Limb (tissue), 2 donors: Measurements from ENCODE around the gene SH3RF3.

Source experiments
- DNase-seq, 2 donors: peaks; one replicate each; pipeline ENCODE4 v3.0.0-alpha.2; 2016; ENCODE audit errors: extremely low spot score in 2 of 2

The SH3RF3 gene

DNA sequence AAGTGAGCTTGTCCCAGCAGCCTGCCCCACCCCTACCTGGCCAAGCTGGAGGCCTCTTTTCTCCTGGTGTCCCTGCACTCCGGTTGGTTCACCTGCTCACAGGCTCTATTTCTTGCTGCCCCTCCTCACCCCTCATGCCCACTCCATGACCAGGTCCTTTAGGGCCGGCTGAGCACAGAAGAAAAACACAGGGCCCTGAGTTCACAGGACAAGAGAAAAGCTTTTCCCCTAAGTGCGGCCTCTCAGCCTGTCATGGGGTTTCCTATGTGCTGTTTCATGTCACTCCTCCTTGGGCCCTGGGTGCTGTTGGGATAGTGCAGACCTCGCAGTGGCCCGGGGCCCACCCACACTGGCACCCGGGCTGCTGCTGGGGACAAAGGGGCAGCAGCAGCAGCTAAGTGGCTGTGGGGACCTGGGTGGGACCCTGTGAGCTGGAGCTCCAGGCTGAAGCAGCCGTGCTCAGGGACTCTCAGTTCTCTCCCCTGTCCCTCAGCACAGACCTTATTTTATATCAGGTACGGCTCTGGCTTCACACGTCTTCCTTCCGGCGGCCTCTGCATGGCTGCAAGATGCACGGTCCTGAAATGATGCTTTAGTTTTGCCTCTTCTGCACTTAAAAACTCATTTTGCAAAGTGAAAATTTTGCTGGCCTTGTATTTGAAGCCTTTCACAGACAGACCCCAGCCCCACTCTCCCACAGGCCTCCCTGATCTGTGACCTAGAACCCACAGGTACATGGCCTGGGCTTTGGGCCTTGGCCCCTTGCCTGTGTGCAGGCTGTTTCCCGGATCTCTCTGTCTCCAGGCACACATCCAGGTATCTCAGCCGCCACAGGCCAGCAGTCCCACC is 71.8 kb downstream of the SH3RF3 start:
- no peak for DNase-seq

DNA sequence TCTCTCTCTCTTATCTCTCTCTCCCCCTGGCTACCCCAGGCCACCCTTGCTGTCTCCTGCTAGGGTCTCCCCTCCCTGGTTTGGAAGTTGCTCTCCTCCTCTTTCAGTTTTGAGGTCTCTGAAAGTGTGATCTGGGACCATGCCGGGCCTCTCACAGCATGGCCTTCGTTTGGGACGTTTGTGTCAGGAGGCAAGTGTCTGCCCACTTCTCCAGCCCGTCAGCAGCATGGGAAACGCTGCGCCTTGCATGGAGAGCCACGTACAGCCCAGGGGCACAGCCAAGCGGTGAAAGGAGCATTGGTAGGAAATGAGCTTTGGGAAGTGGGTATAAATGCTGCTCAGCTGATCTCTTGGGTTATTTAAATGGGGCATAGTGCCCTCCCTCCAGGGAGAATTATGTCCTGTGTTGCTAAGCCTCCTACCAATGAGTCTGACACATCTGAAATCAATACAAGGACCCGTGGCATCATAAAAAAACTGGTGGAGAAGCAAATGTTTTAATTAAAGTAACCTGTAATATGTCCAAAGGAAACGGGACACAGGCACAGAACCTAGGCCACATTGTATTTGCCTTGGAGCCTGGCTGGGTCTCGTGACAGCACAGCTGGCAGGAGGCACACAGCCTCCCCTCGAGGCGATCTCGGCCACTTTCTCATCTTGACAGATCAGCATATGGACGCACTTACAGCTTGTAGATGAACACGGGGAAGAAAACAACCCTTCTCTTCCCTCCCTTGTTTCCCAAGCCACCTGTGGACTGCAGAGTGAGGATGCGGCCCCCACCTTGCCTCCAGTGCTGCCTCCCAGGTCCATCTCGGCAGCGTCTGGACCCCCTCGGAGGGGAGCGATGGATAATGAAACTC is 72.7 kb downstream of the SH3RF3 start:
- DNase-seq = no peak

DNA sequence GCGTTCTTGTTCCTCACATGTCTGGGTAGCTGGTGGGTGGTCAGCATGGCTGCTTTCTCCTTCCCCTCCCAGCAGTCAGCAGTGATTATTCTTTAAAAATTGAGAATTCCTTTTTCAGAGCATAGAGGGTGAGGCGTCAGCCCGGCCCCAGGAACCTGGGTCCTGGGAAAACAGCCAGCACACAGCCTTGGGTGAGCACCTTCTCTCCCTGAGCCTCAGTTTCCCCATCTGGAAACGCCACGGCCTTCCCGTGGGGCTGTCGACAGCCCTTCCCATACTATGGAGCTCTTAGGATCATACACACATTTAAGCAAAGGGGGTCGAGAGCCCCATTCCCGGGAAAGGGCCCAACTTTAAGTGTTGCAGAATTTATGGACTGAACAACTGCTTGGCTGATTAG is 73.5 kb downstream of the SH3RF3 start:
- peak in 1 of 2 donors; percentile 21 for DNase-seq

DNA sequence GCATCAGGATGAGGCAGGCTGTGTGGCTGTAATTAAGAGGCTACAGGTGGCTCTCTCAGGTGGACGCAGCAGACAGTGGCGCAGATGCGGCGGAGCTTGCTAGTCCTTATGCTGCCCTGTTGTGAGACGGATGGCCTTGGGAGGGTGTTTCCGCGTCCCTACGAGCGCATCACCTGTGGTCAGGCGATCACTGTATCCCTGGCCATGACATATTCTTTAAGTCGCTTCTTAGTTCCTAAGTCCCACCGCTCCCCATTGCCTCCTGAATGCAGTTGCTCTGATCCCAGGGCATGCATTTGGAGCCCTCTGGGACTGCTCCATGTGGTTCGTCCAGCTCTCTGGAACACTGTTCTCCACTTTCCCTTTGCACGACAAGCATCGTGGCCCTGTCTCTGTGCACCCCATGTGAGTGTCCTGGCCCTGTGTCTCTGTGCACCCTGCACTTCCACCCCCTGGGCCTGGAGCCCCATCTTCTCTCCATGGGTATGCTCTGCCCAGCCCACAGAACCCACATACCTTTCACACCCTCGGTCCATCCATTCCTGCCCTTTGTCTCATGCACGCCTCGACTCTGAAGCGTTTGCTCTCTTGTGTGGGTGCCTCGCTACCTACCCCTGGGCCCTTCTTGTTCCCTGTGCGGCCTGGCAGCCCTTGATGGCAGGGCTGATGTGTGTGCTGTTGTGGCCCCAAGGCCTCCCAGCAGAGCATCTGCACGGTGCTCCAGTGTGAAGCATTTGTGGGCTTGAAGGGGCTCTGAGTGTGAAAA is 74.4 kb downstream of the SH3RF3 start:
- DNase-seq = no peak

DNA sequence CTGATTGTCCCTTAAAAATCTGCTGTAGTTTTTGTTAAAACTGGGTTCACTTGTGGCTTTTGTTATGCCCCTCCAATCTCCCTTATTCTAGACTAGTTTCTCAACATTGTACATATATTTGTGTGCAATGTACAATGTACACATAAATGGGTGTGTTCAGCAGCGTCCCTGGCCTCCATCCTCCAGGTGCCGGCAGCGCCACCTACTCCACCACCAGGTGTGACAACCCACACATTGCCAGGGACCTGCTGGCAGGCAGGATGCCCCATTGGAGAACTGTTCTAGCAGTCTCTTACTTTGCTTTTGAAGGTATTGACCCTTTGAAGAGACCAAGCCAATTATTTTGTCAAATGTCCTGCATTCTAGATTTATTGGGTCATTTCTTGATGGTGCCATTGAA is 75.4 kb downstream of the SH3RF3 start:
- no peak for DNase-seq

DNA sequence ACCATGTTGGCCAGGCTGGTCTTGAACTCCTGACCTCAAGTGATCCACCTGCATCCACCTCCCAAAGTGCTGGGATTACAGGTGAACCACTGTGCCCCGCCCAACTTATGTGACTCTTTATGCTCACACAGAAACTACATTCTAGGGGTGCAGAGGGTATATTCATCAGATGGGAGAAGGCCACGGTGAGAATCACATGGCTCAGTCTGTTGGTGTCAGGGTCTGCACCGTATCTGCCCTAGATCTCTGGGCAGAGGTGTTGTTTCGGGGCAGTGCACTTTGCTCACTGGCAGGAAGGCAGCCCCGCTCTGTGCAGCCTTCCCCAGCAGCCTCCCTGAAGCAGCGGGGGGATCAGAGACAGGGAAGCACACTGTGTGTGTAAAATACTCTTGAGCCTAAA is 76.4 kb downstream of the SH3RF3 start:
- no peak for DNase-seq

DNA sequence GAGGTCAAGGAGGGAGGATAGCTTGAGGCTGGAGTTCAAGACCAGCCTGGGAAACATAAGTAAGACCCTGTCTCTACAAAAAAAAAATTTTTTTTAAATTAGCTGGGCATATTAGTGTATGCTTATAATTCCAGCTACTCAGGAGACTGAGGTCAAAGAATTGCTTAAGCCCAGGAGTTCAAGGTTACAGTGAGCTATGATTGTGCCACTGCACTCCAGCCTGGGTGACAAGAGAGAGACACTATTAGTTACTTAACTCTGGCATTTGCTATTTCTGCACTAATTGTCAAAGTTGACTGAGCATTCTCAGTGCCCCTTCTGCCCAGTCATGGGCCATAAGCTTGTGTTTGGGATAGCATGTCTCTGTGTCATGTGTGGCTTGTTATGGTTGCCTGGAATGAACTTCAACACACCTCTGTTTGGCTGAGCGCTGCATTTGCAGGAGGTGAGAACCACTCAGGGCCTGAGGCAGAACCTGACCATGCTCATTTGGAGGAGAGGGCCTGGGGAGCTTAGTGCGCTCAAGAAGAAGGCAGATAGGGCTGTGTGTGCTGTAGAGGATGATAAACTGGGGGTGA is 77.7 kb downstream of the SH3RF3 start:
- no peak for DNase-seq

DNA sequence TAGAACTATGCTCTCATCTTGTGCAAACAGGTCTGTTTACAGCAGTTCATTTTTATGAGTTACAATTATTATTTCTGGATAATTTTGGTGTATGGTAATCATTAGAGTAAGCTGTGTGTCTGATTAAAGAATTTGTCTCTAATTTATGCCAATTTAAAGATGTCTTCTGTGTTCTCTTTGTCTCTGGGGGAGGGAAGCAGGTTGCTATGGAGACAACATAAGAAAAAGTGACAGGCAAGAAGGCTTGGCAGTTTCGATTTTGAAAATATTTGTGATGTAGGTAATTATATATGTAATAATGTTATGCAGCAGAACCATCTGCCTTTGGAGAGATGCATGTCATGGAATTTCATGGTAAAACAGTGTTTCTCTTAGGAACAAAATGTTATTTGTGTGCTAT is 78.2 kb downstream of the SH3RF3 start:
- no peak for DNase-seq

DNA sequence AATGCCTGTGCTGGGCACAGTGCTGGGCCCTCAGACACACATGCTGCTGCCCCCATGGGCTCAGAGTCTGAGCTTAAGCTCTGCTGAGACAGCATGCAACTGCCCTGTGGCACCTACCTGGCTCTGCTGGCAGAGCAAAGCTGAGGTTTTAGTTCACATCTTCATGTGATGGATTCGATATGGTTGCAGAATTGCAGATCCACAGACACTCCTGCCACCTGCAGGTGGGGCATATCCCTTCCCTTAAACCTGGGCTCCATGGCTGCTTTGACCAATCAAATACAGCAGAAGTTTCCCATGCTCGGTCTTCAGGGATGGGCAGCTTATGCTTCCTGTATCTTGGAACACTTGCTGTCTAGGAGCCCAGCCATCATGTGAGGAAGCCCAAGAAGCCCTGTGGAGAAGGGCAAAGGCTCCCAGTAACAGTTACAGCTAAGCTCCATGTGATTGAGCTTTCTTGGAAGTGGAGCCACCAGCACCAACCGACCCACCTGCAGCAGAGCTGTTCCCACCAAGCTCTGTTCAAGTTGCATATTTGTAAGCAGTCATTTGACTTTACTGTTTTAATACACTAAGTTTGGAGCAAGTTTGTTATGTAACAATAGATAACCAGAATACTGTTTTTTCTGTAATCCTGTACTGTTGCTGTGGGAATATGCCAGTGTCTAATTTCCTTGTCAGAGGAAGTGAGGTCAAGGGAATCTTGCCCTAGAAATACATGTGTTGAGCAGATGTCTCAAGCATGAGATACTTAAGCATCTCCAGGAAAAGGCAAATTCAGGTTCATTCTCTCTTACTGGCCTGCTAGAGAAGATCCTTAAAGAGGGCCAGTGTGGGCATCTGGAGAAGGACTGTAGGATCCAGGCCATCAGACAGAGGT is 79.3 kb downstream of the SH3RF3 start:
- peak in 1 of 2 donors; percentile 11 for DNase-seq

DNA sequence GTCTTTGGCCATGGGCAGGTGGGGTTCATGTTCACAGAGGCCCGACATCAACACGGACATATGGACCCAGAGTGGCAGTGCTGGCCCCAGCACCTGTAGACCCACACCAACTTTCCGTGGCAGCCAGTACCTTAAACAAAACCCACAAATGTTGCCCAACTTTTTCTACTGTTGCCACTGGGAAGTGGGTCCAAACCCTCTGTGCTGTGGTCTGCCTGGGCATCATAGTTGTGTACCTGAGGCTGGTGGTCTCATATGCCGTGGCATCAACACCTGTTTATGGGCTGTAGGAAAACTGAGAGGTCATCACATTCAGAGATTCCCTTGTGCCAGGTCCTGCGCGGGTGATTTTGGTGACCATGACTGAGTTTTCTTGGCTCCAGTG is 79.9 kb downstream of the SH3RF3 start:
- no peak for DNase-seq

DNA sequence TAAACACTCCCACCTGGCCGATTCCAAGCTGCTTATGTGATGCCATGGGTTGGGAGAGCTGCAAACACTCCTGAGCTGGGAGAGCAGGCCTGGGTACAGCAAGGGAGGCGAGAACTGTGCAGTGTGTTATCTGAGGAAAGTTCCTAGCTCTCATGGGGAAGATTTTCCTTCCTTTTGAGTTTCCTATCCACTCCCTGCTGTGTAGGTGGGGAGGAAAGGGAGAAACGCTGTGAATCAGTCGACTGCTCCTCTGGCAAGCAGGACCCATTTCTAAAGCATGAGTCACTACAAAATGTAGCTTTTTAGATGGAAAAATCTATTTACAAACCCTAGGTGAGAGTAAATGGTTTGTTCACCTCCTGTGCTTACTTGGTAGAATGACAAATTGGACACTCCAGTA is 80.4 kb downstream of the SH3RF3 start:
- peak in 1 of 2 donors; percentile 12 for DNase-seq

DNA sequence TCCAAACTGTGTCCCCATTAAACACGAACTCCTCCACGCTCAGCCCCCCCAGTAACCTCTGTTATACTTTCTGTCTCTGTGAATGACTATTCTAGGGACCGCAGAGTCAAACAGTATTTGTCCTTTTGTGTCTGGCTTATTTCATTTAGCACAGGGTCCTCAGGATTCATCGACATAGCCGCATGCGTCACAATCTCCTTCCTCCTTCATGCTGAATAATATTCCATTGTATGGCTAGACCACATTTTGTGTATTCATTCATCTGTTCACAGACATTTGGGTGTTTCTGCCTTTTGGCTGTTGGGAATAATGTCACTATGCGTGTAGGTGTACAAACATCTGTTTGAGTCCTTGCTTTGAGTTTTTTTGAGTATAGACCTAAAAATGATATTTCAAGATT is 80.9 kb downstream of the SH3RF3 start:
- DNase-seq = no peak

DNA sequence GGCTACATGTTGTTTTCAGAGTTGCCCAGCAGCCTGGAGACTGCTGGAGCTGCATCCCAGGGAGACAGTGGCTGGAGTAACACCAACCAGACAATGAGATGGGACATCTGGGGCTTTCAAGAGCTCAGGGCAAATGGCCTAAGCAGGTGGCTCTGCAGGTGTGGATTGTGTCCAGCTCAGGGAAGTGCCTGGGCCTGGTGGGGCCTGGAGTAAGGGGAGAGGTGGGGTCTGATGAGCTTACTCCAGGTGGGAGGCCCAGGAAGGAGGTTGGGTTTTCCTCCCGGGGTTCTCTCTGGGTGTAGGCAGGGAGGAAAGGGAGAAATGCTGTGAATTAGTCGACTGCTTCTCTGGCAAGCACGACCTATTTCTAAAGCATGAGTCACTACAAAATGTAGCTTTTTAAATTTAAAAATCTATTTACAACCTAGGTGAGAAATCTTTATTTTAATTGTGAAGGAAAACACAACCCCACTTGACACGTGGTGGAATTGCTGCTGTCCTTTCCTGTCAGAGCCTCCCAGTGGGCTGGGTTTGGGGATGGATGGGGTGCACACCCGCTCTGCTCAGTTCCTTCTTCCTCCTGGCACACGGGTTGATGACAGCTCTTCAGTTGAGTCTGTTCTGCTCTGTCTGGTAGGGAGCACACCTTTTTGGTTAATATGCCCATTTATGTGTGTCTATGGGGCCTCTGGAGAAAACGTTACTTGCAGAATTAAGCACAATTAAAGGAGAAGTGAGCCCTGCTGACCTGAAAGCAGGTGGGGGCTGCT is 81.6 kb downstream of the SH3RF3 start:
- no peak for DNase-seq

DNA sequence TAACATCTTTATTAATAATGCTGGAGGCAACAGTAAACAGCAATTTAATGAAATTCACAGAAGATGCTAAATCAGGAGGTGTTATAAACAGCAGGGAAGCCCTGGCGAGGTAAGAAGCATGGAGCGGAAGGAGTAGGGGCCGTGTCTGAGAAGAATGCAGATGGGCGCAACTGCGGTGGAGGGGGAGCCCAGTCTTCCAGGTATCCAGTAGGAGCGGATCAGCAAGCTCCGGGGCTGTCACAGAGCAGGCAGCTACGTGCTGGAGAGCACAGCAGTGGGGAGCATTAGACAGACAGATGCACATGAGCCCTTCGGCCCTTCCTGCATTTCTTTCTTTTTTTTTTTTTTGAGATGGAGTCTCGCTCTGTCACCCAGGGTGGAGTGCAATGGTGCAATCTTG is 82.3 kb downstream of the SH3RF3 start:
- no peak for DNase-seq

DNA sequence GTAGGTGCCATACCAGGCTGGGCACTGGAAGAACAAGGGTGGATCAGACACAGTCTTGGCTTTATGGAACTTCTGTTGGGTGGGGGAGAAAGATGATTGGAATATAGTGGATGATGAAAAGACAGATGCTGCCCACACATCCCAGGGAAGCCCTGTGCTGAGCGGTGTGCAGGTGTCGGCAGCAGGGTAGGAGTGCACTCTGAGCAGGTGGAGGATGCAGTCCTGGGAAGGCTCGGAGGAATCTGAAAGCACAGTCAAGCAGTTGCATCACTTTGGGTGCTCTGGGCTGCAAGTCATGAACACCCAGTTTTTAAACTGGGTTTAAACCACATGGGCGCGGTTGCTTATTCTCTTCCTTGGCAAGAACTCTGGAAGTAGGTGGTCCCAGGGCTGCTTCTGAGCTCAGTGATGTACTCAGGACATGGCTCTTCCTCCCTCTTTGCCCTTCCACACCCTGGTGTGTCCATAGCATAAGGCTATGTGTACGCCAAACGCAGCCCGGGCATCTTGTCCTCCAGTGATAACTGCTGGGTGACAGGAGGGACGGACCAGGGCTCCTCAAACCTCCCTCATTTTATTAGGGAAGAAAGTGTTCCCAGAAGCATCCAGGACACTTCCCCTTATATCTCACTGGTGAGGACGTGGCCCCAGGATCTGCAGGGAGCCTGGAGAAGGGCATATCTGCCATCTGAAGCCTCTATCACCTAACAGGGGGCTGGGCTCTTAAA is 84.0 kb downstream of the SH3RF3 start:
- DNase-seq = no peak

DNA sequence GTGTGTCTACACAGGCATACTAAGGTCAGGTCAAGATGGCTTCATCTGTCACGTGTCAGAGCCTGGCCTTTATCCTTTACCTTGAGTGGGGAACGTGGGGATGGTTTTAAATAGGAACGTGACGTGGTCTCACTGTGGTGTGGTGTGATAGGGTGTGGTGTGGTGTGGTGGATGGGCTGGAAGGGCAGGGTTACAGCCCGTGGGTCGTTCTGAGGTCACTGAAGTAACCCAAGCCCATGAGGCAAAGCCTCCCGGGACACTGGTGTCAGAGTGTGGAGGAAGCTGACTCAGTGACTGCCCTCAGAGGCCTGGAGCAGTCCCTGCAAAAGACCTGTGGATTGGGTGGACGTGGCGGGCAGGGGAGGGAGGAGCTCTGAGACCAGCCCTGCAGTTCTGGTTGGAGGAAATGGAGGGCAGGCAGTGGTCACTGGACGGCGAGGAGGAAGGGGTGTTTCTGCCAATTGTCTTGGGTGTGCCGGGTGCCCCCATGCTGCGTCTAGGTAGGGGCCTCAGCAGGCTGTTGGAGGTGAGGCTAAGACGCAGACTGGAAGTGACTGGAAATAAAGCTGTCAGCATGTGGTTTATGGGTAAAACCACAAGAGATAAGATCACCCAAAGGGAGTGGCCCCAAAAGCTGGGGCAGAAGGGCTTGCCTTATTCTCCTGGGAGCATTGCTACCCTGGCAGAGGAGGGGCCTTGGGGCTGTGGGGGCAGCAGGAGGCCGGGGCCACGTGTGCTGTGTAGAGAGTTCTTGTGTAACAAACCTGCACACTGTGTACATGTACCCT is 84.8 kb downstream of the SH3RF3 start:
- no peak for DNase-seq

DNA sequence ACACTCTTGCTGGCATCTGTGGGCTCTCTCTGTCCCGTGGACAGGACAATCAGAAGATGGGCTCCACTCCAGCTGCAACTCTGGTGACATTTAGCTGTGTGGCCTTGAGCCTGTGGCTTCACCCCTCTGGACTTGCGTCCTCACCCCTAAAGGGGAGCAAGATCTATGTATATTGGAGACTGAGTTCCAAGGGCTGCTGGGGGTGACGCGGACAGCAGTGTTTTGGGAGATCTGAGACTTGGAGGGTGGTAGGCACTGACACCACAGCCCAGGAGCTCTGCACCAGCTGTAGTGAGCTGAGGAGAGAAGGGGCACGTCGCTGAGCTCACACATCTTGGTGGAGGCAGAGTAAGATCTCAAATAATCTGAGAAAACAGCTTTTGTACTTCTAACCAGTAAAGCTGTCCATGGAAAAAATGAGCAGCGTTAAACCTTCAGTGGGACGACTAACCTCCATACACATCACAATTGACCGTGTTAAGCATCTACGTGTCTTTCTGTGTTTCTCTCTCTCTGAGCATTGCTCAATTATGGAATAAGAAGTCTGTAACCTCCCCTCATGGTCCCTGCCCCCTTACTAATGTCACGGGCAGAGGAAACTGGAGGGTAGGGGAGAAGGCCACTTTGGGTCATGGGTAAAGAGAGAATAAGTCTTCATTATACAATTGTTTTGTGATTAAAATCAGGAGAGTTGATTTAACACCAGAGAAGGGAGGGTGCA is 85.8 kb downstream of the SH3RF3 start:
- no peak for DNase-seq

DNA sequence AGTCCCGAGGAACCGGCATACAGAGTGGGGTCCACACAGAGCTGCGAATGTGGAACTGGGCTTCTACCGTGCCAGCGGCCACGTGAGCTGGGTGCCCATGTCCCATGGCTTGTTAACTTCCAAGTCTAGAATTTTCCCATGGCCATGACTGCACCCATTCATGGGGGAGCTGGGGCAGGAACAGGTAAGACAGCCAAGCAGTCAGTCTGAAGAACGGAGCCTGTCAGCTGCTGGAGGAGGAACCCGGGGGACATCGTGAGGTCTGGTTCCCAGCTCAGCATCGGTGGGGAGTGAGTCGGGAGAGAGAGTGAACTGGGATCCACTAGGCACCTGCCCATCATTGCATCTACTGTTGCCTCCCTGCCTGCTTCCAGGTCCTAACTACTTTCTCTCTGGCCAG is 86.9 kb downstream of the SH3RF3 start:
- no peak for DNase-seq
